ENCODE data around the gene GK2.

GK2 gene

DNA sequence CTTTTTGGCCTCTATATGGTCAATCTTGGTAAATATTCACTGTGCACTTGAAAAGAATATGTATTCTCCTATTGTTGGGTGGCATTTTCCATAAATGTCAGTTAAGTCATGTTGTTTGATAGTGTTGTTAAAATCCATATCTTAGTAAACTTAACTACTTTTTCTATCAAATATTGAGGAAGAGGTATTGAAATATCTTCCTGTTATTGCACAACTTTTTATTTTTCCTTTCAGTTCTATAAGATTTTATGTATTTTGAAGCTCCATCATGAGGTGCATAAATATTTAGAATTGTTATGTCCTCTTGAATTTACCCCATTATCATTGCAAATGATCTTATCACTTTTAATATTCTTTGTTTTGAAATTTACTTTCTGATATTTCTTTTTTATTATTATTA is 3.4 kb downstream of the GK2 start:
- Histone ChIP-seq H3K4me3 (ENCODE audit: insufficient read depth, low read length, poor library complexity, severe bottlenecking) (no peak overlapping the region), H3K27ac (ENCODE audit: low read depth, low read length) (no peak overlapping the region), H3K4me2 (ENCODE audit: low read depth, low read length, poor library complexity, severe bottlenecking) (no peak overlapping the region), H3F3A (ENCODE audit: insufficient read depth) (no peaks in the 10 kb centered on the region), H3K9ac (ENCODE audit: low read length) (no peak overlapping the region), H3K9me3 (ENCODE audit: insufficient read depth, low read length) (no peaks in the 10 kb centered on the region), H3K27me3 (ENCODE audit: low read length) (no peaks in the 10 kb centered on the region), H3K9me2 (replicated peaks; ENCODE audit: insufficient read depth, low read length) (no peaks in the 10 kb centered on the region), H4K20me1 (ENCODE audit: low read depth, low read length) (no peaks in the 10 kb centered on the region), H3K79me2 (ENCODE audit: insufficient read depth, low read length) (no peaks in the 10 kb centered on the region), H2AFZ (ENCODE audit: low read depth, low read length, severe bottlenecking) (no peak overlapping the region), H3K36me3 (ENCODE audit: low read length) (no peaks in the 10 kb centered on the region)
- TF ChIP-seq, protein P1, sequence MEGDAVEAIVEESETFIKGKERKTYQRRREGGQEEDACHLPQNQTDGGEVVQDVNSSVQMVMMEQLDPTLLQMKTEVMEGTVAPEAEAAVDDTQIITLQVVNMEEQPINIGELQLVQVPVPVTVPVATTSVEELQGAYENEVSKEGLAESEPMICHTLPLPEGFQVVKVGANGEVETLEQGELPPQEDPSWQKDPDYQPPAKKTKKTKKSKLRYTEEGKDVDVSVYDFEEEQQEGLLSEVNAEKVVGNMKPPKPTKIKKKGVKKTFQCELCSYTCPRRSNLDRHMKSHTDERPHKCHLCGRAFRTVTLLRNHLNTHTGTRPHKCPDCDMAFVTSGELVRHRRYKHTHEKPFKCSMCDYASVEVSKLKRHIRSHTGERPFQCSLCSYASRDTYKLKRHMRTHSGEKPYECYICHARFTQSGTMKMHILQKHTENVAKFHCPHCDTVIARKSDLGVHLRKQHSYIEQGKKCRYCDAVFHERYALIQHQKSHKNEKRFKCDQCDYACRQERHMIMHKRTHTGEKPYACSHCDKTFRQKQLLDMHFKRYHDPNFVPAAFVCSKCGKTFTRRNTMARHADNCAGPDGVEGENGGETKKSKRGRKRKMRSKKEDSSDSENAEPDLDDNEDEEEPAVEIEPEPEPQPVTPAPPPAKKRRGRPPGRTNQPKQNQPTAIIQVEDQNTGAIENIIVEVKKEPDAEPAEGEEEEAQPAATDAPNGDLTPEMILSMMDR (IDR thresholded peaks at IDR 0.05; ENCODE audit: insufficient read depth, low read length, poor library complexity, severe bottlenecking): no peak
- no peak for TF ChIP-seq EZH2phosphoT487 (conservative IDR thresholded peaks at IDR 0.05; ENCODE audit: low read length)

DNA sequence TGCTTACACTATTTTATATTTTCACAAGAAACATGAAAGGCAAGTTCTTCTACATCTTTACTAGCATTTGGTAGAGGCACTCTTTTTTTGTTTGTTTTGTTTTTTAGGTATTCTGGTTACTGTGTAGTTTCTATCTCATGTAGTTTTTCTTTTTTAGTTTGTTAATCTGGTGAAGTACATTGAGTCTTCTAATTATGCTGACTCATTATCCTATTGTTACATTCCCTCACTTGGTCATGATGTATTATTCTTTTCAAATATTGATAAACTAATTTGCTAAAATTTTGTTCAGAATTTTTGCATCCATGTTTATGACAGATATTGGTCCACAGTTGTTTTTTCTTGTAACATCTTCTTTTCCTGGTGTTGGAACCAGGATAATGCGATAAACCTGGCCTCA is 4.7 kb downstream of the GK2 start:
- no peaks in the 10 kb centered on the region for H3F3A ChIP-seq (ENCODE audit: insufficient read depth)
- H3K4me3 ChIP-seq (ENCODE audit: insufficient read depth, low read length, poor library complexity, severe bottlenecking): no peak overlapping the region
- no peak for TF ChIP-seq EZH2phosphoT487 (conservative IDR thresholded peaks at IDR 0.05; ENCODE audit: low read length)
- TF ChIP-seq, protein P1 (IDR thresholded peaks at IDR 0.05; ENCODE audit: insufficient read depth, low read length, poor library complexity, severe bottlenecking): no peak
- no peaks in the 10 kb centered on the region for H3K36me3 ChIP-seq (ENCODE audit: low read length)
- H4K20me1 ChIP-seq (ENCODE audit: low read depth, low read length): no peaks in the 10 kb centered on the region
- H3K27ac ChIP-seq (ENCODE audit: low read depth, low read length): no peak overlapping the region
- no peaks in the 10 kb centered on the region for H3K79me2 ChIP-seq (ENCODE audit: insufficient read depth, low read length)
- H2AFZ ChIP-seq (ENCODE audit: low read depth, low read length, severe bottlenecking): no peak overlapping the region
- no peaks in the 10 kb centered on the region for H3K27me3 ChIP-seq (ENCODE audit: low read length)
- no peak overlapping the region for H3K9ac ChIP-seq (ENCODE audit: low read length)
- H3K4me2 ChIP-seq (ENCODE audit: low read depth, low read length, poor library complexity, severe bottlenecking): no peak overlapping the region
- no peaks in the 10 kb centered on the region for H3K9me3 ChIP-seq (ENCODE audit: insufficient read depth, low read length)
- H3K9me2 ChIP-seq (replicated peaks; ENCODE audit: insufficient read depth, low read length): no peaks in the 10 kb centered on the region

DNA sequence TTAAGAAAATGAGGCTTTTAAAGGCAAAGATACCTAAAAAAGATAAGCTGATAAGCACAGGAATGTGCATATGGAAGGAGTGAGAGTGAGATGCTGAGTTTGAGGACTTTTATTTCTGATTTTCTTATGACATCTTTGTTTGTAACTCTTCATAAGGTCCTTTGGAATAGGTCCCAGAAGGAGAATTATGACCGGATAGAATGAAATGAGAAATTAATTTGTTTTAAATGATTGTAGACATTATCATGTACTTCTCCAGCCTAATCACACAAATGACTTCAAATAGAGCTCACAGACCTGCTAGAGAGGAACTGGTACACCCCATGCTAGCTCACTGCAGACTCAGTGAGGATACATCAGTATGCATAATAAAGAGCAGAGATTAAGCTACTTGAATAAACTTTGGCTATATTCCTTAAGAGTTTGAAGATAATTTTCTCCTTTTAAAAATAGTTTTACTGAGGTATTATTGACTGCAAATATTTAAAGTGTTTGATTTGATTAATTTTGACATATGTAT is 5.6 kb downstream of the GK2 start:
- TF ChIP-seq EZH2phosphoT487 (conservative IDR thresholded peaks at IDR 0.05; ENCODE audit: low read length): no peak
- TF ChIP-seq, protein P1 (IDR thresholded peaks at IDR 0.05; ENCODE audit: insufficient read depth, low read length, poor library complexity, severe bottlenecking): no peak
- H3F3A ChIP-seq (ENCODE audit: insufficient read depth): no peaks in the 10 kb centered on the region
- H3K79me2 ChIP-seq (ENCODE audit: insufficient read depth, low read length): no peaks in the 10 kb centered on the region
- H3K4me3 ChIP-seq (ENCODE audit: insufficient read depth, low read length, poor library complexity, severe bottlenecking): no peak overlapping the region
- no peak overlapping the region for H3K27ac ChIP-seq (ENCODE audit: low read depth, low read length)
- H3K4me2 ChIP-seq (ENCODE audit: low read depth, low read length, poor library complexity, severe bottlenecking): no peak overlapping the region
- H3K9ac ChIP-seq (ENCODE audit: low read length): no peak overlapping the region
- H3K36me3 ChIP-seq (ENCODE audit: low read length): no peaks in the 10 kb centered on the region
- H3K9me2 ChIP-seq (replicated peaks; ENCODE audit: insufficient read depth, low read length): no peaks in the 10 kb centered on the region
- no peak overlapping the region for H2AFZ ChIP-seq (ENCODE audit: low read depth, low read length, severe bottlenecking)
- no peaks in the 10 kb centered on the region for H4K20me1 ChIP-seq (ENCODE audit: low read depth, low read length)
- no peaks in the 10 kb centered on the region for H3K27me3 ChIP-seq (ENCODE audit: low read length)
- H3K9me3 ChIP-seq (ENCODE audit: insufficient read depth, low read length): no peaks in the 10 kb centered on the region
